Measurements from ENCODE around the gene DNAJC5G.
"Not testable (repeated sequence)": the region's sequence is repeated elsewhere in the genome, so short reads cannot be mapped to it uniquely, and the experiment has no call there.

DNAJC5G gene

DNA sequence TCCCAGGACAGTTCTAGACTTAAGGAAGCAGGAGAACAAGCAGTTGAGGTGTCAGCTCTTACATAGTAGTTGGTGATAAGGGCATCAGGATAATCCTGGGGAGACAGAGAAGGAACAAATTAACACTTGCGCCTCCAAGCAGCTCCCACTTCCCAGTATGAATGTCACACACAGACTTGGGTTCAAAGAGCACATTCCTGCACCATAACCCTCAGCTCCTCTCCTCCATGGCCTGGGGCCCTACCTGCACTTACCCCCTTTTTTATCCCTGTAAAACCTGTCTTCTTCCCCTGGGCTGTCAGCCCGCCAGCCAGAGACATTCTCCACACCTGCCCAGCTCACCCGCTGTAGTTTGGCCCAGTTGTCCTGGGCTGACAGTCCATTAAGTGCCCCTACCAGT lies 36.9 kb downstream of the DNAJC5G start:
- DNase-seq, result no peak

GRCh38 chr2:27313882-27314645 lies 38.8 kb downstream of the DNAJC5G start:
- DNase-seq, result no peak

- no peak for DNase-seq
Measured at GRCh38 chr2:27314709-27315108, 39.5 kb downstream of the DNAJC5G start.

DNA sequence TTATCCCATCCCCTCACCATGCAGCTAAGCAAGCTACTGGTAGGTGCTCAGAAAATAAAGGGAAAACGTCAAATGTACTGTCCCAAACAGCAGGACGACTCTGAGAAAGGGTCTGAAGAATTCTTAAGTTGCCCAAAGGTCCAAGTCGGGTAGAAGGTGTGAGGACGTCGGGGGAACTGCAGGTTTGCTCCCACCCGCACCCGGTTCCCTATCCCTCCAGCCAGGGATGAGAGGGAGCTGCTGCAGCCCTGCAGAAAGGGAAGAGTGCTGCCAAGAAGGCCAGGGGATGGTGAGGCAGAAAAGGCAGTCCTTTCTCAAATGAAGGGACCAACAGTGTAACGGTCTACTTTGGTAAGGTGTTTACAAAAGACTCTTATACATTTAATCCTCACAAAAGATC lies 39.9 kb downstream of the DNAJC5G start:
- no peak for DNase-seq

DNA sequence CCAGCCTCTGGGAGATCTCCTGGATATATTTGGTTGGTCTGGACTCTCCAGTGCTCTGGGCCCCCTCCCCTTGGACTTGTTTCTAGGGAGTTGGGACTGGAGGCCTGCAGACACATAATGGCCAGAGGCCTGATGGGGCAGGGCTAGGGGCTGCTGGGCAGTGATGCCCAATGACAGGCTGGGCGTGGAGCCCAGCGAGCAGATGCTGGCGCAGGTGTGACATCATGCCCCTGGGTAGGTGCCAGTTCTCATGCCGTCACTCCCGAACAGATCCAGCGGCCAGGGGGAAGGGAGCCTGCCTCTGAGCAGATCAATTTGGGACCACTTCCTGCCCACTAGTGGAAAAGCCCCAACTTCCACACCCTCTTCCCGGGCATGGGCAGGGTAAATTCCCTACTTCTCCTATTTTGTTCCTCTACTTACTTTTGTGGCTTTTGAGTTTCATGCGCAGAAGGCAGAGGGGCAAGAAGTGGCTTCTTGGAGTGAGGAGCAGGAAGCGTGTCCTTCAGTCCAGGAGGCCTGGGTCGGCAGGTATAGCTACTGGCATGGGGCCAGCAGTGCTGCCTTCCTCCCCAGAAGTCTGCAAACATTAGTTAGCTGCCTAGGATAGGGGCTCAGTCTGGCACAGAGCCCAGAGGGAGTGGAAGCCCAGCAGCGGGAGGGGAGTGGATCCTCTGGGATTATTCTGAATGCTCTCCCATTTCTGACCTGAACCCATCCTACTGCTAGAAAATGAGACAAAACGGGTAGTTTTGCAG lies 41.6 kb downstream of the DNAJC5G start:
- DNase-seq, result no peak

GRCh38 chr2:27319839-27320238 lies 44.6 kb downstream of the DNAJC5G start:
- DNase-seq, result not testable (repeated sequence)

- no peak for DNase-seq
Measured at GRCh38 chr2:27320958-27321543, 45.8 kb downstream of the DNAJC5G start.

GRCh38 chr2:27322301-27322765 lies 47.1 kb downstream of the DNAJC5G start:
- no peak for DNase-seq

DNA sequence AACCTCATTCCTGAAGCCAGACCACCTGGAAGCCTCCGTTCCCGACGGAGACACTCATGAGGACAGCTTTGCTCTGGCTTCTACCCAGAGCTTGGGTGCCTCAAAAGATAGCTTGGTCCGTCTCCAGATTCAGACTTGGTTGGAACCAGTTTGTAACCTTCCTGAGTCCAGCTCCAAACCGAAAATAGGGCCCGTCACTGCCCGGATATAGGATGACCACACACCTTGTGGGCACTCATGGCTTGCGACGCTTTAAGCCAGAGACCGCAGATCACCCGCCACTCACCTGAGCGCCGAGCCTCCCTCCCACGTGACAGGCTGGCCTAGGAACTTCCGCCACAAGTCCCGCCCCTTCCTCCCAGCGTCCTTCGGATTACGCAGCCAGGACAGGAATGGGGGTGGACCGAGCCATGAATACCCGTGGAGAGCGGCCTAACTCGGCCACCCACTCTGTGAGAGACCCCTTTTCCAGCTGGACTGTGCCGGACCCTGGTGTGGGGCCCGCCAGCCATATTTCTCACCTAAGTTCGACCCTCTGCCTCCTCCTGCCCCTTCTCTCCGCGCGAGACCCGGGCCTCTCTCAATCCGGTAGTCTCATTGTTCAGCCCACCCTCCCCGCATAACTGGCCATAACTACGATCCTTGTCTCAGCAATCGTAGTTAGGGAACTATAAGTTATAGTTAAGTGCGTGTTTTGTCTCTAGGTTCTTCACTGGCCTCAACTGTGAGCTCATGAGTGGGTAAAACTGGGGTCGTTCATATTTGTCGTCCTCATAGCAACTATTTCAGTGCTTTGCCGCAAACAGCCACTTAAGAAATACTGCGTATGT lies 47.7 kb downstream of the DNAJC5G start, which contains the start of gene MPV17:
Gene MPV17, minus strand, starts transcription at position 332 of the 830 bp plus-strand sequence. CDS start 580 bp downstream, outside the sequence.
- DNase-seq, result peak; percentile 81 to 82

DNA sequence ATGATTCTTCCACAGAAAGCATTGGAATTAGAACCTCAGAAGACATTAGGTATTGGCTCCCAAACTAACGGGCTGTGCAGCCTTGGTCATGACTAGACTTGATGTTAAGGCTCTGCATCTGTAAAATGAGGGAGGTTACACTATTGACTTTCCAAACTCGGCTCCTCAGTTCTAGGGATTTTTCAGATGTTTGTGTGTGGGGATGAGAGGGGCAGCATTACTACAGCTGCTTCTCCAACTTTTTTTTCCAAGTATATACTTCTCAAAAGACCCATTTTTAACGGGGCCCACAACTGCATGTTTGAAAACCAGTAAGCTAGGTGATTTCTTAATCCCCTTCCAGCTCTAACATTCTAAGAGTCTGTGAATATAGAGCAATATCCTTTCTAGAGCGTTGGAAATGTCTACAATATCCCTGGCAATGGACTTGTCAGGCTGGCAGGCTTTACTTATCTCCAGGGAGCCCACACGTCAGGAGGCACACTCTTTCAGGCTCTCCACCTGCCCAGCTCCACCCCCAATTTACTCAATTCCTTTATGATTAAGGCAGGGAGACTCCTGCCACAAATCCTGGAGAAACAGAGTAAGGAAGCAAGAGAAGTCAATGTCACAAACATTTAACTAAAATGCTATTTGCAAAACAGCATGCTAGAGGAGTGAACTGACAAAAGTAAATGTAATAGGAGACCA lies 48.5 kb downstream of the DNAJC5G start:
- no peak for DNase-seq

GRCh38 chr2:27324720-27325119 lies 49.5 kb downstream of the DNAJC5G start:
- DNase-seq, result no peak

Measured in activated CD4-positive, alpha-beta T cell treated with anti-CD3 and anti-CD28 coated beads, Interleukin-2, amount 50 U/mL, for 4 hours (primary cell).